GM19043 (cell line): ENCODE measurements around the gene SUV39H1.

Source experiments
- ATAC-seq: cut with Tn5 transposase; IDR thresholded peaks from one replicate; pipeline ENCODE4 v1.9.1; 2021; ENCODE audit warnings: low read depth; ENCODE audit not compliant: unreplicated experiment

SUV39H1 gene

DNA sequence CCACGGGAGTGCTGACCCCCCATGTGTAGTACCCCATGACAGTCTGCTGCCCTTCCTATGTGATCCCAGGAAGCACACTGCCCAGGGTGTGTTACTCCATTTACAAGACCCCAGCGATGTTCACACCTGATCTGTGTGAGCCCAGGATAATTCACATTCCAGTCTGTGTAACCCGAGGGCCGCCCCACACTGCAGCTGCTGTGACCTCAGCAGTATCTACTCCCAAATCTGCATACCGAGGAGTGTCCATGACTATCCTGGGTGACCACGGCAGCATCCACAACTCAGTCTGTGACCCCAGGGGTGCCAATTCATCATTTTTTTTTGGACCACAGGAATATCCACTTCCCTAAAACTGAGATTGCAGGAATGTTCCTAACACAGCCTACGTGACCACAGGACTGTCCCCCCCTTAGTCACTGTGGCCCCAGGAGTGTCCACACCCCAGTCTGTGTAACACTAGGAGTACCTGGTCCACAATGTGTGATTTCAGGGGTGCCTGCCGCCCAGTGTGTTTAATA is 57.2 kb downstream of the SUV39H1 start:
- no peak for ATAC-seq

- no peak for ATAC-seq
Observed at GRCh38 chrX:48754238-48754637, 57.7 kb downstream of the SUV39H1 start.
